Liver (tissue), 9 donors: ENCODE results near the gene MYL3. TPM values are rescaled to one million over a fixed set of nuclear protein-coding genes. Genes with fewer than 3 reads are reported as not detected.

Source experiments
- DNase-seq: peaks from one replicate; pipeline ENCODE4 v3.0.0-alpha.2; 2017; ENCODE audit warnings: low spot score
- H3K27ac ChIP-seq, 2 donors: one replicate each; pipeline ENCODE4 v1.7.0; 2013; ENCODE audit warnings: inconsistent platforms in 2 of 2, low read length in 2 of 2, control low read depth in 1 of 2, low read depth in 1 of 2, mild to moderate bottlenecking in 1 of 2
- H3K27me3 ChIP-seq, 4 donors: one replicate each; pipeline versions ENCODE4 v1.6.1 to v1.7.0; 2013; ENCODE audit warnings: low read length in 3 of 4, inconsistent platforms in 1 of 4, mild to moderate bottlenecking in 1 of 4, moderate library complexity in 1 of 4; ENCODE audit not compliant: control insufficient read depth in 4 of 4, insufficient read depth in 4 of 4
- H3K36me3 ChIP-seq, 4 donors: one replicate each; pipeline versions ENCODE4 v1.6.1 to v1.7.0; 2013; ENCODE audit warnings: low read length in 3 of 4, mild to moderate bottlenecking in 3 of 4, low read depth in 1 of 4, moderate library complexity in 1 of 4; ENCODE audit not compliant: control insufficient read depth in 4 of 4, insufficient read depth in 3 of 4
- H3K4me1 ChIP-seq, 4 donors: one replicate each; pipeline versions ENCODE4 v1.6.1 to v1.7.0; 2013; ENCODE audit warnings: low read length in 3 of 4, mild to moderate bottlenecking in 3 of 4, moderate library complexity in 1 of 4; ENCODE audit not compliant: control insufficient read depth in 4 of 4, insufficient read depth in 4 of 4
- H3K4me3 ChIP-seq, 3 donors: one replicate each; pipeline versions ENCODE4 v1.6.1 to v1.7.0; 2013; ENCODE audit warnings: low read length in 3 of 3, control low read depth in 1 of 3, low read depth in 1 of 3, mild to moderate bottlenecking in 1 of 3
- H3K9ac ChIP-seq, 2 donors: one replicate each; pipeline ENCODE4 v1.7.0; 2013; ENCODE audit warnings: low read length in 2 of 2, mild to moderate bottlenecking in 2 of 2, moderate library complexity in 2 of 2, control low read depth in 1 of 2, low read depth in 1 of 2
- H3K9me3 ChIP-seq, 4 donors: one replicate each; pipeline versions ENCODE4 v1.6.1 to v1.7.0; 2013; ENCODE audit warnings: low read length in 3 of 4; ENCODE audit not compliant: control insufficient read depth in 4 of 4
- ATF3 ChIP-seq: IDR thresholded peaks from 2 replicates; pipeline ENCODE4 v1.6.1; 2016; ENCODE audit warnings: antibody characterized with exemption
- CTCF ChIP-seq: fragments of 150-350 bp; IDR thresholded peaks from 2 replicates; pipeline ENCODE4 v1.5.1; 2017; ENCODE audit warnings: improper control_type of control experiment, low read depth, low read length; ENCODE audit not compliant: missing input control
- EGR1 ChIP-seq, 2 donors: IDR thresholded peaks; 2 replicates each; pipeline ENCODE4 v1.6.1; 2016 to 2018; ENCODE audit warnings: antibody characterized with exemption in 2 of 2, low read depth in 2 of 2
- FOXA2 ChIP-seq: IDR thresholded peaks from 2 replicates; pipeline ENCODE4 v1.6.1; 2016; ENCODE audit warnings: antibody characterized with exemption
- GABPA ChIP-seq, 2 donors: IDR thresholded peaks in 1 of 2; conservative IDR thresholded peaks in 1 of 2; 2 replicates each; pipeline ENCODE4 v1.6.1; 2016; ENCODE audit warnings: antibody characterized with exemption in 2 of 2, mild to moderate bottlenecking in 1 of 2, moderate library complexity in 1 of 2
- JUND ChIP-seq, 2 donors: IDR thresholded peaks; 2 replicates each; pipeline ENCODE4 v1.6.1; 2016; ENCODE audit warnings: antibody characterized with exemption in 2 of 2
- MAX ChIP-seq: IDR thresholded peaks from 2 replicates; pipeline ENCODE4 v1.6.1; 2016; ENCODE audit warnings: antibody characterized with exemption
- NR2F2 ChIP-seq: IDR thresholded peaks from 2 replicates; pipeline ENCODE4 v1.6.1; 2016; ENCODE audit warnings: antibody characterized with exemption
- RAD21 ChIP-seq, 2 donors: IDR thresholded peaks; 2 replicates each; pipeline ENCODE4 v1.6.1; 2016; ENCODE audit warnings: antibody characterized with exemption in 2 of 2, mild to moderate bottlenecking in 2 of 2
- RXRA ChIP-seq, 2 donors: IDR thresholded peaks; 2 replicates each; pipeline ENCODE4 v1.6.1; 2017 to 2018; ENCODE audit warnings: antibody characterized with exemption in 2 of 2, mild to moderate bottlenecking in 1 of 2
- WGBS: extraction: QIAGEN DNeasy Blood & Tissue Kit; methylation state at CpG from one replicate; pipeline ENCODE4 v1.1.7; 2013; 5-methylcytosine and 5-hydroxymethylcytosine counted together
- polyA plus RNA-seq, 2 donors: library from polyadenylated mRNA; stranded (reverse) in 1 of 2; unstranded in 1 of 2; fragments of 200-250 nt in 1 of 2; fragments of >200 nt in 1 of 2; fragmentation: Nextera tagmentation in 1 of 2; extraction: Ambion mirVana in 1 of 2; gene quantifications; one replicate each; pipeline versions ENCODE4 v1.2.1 to v1.2.3, GENCODE V29; 2013 to 2015
- total RNA-seq, 2 donors: library from RNA; depleted of rRNA; stranded (reverse); fragments of >200 nt; gene quantifications; one replicate each; pipeline ENCODE4 v1.2.3, GENCODE V29; 2014
- donor health status: healthy.
- donor health status: healthy.
- donor health status: healthy.
- donor health status: healthy.
- donor health status: healthy.

Gene MYL3
- total and polyA plus RNA-seq, 4 donors, result 0.51 to 1.3 (median 0.81) TPM

DNA sequence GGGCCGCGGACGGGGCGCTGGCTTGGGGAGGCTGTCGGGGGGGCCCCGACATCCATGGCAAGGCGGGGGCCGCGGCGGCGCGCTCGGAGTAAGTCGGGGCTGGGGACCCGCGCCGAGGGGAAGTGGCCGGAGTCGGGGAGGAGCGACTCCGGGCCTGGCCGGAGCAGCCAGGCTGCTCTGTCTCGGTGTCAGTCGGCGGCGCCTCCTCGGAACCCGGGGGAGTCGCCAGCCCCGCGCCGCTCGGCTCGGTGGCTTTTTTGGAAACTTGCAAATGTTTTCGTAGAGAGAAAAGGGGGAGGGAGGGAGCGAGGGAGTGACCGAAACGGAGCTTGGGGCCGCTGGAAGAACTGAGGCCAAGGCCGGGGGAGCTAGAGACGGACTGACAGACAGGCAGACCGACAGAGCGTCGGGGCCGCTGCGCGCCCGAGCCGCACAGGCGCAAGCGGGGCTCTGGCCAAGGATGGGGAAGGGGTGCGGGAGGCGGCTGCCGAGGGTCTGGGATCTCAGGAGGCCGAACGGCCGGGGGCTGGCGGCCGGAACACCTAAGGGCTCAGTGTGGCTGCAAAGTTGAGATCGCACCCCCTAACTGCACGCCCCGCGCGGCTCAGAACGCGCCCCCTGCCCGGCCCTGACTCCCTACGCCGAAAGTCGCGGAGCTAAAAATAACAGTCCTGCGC is 19.3 kb upstream of the MYL3 start:
- peaks cover 0 to 13% (median 1%) of the 10 kb centered on the region in 4 donors for H3K27me3 ChIP-seq
- peak overlapping the region; percentile 13 to 60 (median 38) for H3K4me3 ChIP-seq
- H3K9ac ChIP-seq, result no peak overlapping the region
- H3K27ac ChIP-seq, result peak overlapping the region; percentile 0 to 57
- no peaks in the 10 kb centered on the region for H3K9me3 ChIP-seq
- H3K36me3 ChIP-seq, result no peaks in the 10 kb centered on the region
- peaks cover 3 to 7% (median 4%) of the 10 kb centered on the region in 4 donors for H3K4me1 ChIP-seq
- no peak for TF ChIP-seq JUND (IDR thresholded peaks at IDR 0.05)
- no peak for TF ChIP-seq GABPA (IDR thresholded peaks at IDR 0.05 in 1 of 2, conservative IDR thresholded peaks at IDR 0.05 in 1 of 2)
- no peak for TF ChIP-seq RAD21 (IDR thresholded peaks at IDR 0.05)
- TF ChIP-seq RXRA (IDR thresholded peaks at IDR 0.05), result no peak
- TF ChIP-seq EGR1 (IDR thresholded peaks at IDR 0.05; ENCODE audit: low read depth in 2 of 2), result no peak
- no peak for TF ChIP-seq ATF3
- TF ChIP-seq CTCF, result no peak
- no peak for DNase-seq
- 2% methylated on average over 72 of the region's 72 CpGs for WGBS

GRCh38 chr3:46881596-46882376 is 18.5 kb upstream of the MYL3 start:
- Histone ChIP-seq H3K4me3 (peak overlapping the region in 1 of 3 donors; percentile 60), H3K27me3 (peaks cover 0 to 13% (median 1%) of the 10 kb centered on the region in 4 donors), H3K9me3 (no peaks in the 10 kb centered on the region), H3K9ac (no peak overlapping the region), H3K36me3 (no peaks in the 10 kb centered on the region), H3K4me1 (peaks cover 3 to 7% (median 4%) of the 10 kb centered on the region in 4 donors), H3K27ac (peak overlapping the region; percentile 56 to 62)
- DNase-seq, result no peak
- TF ChIP-seq RAD21 (IDR thresholded peaks at IDR 0.05) (no peak), MAX (no peak), FOXA2 (no peak), CTCF (no peak), EGR1 (IDR thresholded peaks at IDR 0.05; ENCODE audit: low read depth in 2 of 2) (no peak), NR2F2 (no peak)
- WGBS, result 5% methylated on average over 83 of the region's 83 CpGs
